A673 (cell line): ENCODE measurements around the gene CEBPA. TPM values are rescaled to one million over a fixed set of nuclear protein-coding genes. Genes with fewer than 3 reads are reported as not detected.

Experiments used
- BruUV-seq: library from RNA; stranded (reverse); fragments of 400-500 nt; replicated peaks from 2 replicates; lab custom pipeline; 2021; lab: Mats Ljungman, UMichigan
- CTCF ChIA-PET: fragments of 300-600 bp; sonication (Branson Sonifier 250); formaldehyde crosslinking; loops from one replicate; lab custom pipeline; 2022; ENCODE audit warnings: antibody characterized with exemption; lab: Charles Lee
- POLR2A ChIA-PET: fragments of 300-600 bp; sonication (Branson Sonifier 250); formaldehyde crosslinking; loops from one replicate; lab custom pipeline; 2022; ENCODE audit warnings: antibody characterized with exemption; ENCODE audit not compliant: low non-redundant PET; lab: Charles Lee
- DNase-seq: peaks from one replicate; pipeline ENCODE4 v3.0.0-alpha.2; 2015; ENCODE audit warnings: low spot score
- H3K27ac ChIP-seq: fragments of 200-600 bp; sonication (generic); 2 replicates; pipeline ENCODE4 v1.5.1; 2016; ENCODE audit warnings: mixed run types, low read depth, mild to moderate bottlenecking, mixed read lengths, antibody characterized with exemption, low read length; ENCODE audit not compliant: poor library complexity, severe bottlenecking
- H3K27me3 ChIP-seq: fragments of 200-600 bp; sonication (generic); replicated peaks from 2 replicates; pipeline ENCODE4 v1.6.1; 2017; ENCODE audit warnings: mixed run types, low read depth, mild to moderate bottlenecking, mixed read lengths, antibody characterized with exemption, low read length; ENCODE audit not compliant: insufficient read depth, poor library complexity
- H3K36me3 ChIP-seq: fragments of 200-600 bp; sonication (generic); 2 replicates; pipeline ENCODE4 v1.6.1; 2016; ENCODE audit warnings: mixed run types, mild to moderate bottlenecking, mixed read lengths, antibody characterized with exemption, low read length; ENCODE audit not compliant: insufficient read depth, poor library complexity, severe bottlenecking
- H3K4me1 ChIP-seq: fragments of 200-600 bp; sonication (generic); 2 replicates; pipeline ENCODE4 v1.6.1; 2017; ENCODE audit warnings: mixed run types, mild to moderate bottlenecking, mixed read lengths, antibody characterized with exemption, low read length; ENCODE audit not compliant: insufficient read depth, poor library complexity, severe bottlenecking
- H3K4me3 ChIP-seq: fragments of 200-600 bp; sonication (generic); 2 replicates; pipeline ENCODE4 v1.5.1; 2016; ENCODE audit warnings: low read depth, mixed run types, mild to moderate bottlenecking, mixed read lengths, low read length; ENCODE audit not compliant: poor library complexity, severe bottlenecking
- H3K9me3 ChIP-seq: fragments of 200-600 bp; sonication (generic); 2 replicates; pipeline ENCODE4 v1.6.1; 2016; ENCODE audit warnings: mixed run types, low read depth, mild to moderate bottlenecking, mixed read lengths, antibody characterized with exemption, low read length; ENCODE audit not compliant: poor library complexity, severe bottlenecking
- EZH2 ChIP-seq: fragments of 200-600 bp; sonication (generic); IDR thresholded peaks from 2 replicates; pipeline ENCODE4 v1.6.1; 2017; ENCODE audit warnings: borderline replicate concordance, low read depth, mild to moderate bottlenecking, mixed read lengths, antibody characterized with exemption, low read length; ENCODE audit not compliant: poor library complexity, severe bottlenecking
- intact Hi-C: fragments of 100-400 bp; cut with micrococcal nuclease; formaldehyde crosslinking; loops from one replicate; pipeline ENCODE4 v1.10.0; 2022; ENCODE audit not compliant: unreplicated experiment
- total RNA-seq: library from RNA; stranded (reverse); gene quantifications from 2 replicates; pipeline ENCODE4 v1.2.3, GENCODE V29; 2021
- TF ChIP-seq, protein P1 (sequence below): fragments of 300-800, 200-600 bp; sonication (generic); conservative IDR thresholded peaks from 2 replicates; pipeline ENCODE4 v1.5.1; 2017; ENCODE audit warnings: low read depth, mild to moderate bottlenecking, antibody characterized with exemption, low read length, moderate library complexity, mixed read lengths

CEBPA gene
- total RNA-seq, 1 experiment from 2014 or later = 1.4 TPM

DNA sequence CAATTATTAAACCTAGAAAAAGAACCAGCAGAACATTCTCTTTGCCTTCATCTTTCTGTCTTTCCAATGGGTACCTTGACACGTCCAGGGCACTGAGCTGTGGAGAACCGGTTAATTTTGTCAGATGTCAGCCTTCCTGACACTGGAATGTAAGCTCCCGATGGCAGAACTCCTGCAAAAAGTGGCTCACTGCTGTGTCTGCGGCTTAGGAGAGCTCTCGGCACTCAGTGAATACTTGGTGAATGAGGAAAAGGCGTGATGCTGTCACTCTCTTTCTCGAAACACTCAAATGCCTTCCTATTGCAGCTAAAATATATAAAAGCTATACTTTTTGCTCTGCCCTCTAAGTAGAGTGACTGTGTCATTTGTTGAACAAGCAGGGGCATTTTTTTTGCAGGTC lies 17.6 kb downstream of the CEBPA start:
- H3K27ac ChIP-seq = no peak overlapping the region
- DNase-seq = no peak
- H3K9me3 ChIP-seq = no peaks in the 10 kb centered on the region
- no peaks in the 10 kb centered on the region for H3K36me3 ChIP-seq
- TF ChIP-seq EZH2 = no peak
- TF ChIP-seq, protein P1, sequence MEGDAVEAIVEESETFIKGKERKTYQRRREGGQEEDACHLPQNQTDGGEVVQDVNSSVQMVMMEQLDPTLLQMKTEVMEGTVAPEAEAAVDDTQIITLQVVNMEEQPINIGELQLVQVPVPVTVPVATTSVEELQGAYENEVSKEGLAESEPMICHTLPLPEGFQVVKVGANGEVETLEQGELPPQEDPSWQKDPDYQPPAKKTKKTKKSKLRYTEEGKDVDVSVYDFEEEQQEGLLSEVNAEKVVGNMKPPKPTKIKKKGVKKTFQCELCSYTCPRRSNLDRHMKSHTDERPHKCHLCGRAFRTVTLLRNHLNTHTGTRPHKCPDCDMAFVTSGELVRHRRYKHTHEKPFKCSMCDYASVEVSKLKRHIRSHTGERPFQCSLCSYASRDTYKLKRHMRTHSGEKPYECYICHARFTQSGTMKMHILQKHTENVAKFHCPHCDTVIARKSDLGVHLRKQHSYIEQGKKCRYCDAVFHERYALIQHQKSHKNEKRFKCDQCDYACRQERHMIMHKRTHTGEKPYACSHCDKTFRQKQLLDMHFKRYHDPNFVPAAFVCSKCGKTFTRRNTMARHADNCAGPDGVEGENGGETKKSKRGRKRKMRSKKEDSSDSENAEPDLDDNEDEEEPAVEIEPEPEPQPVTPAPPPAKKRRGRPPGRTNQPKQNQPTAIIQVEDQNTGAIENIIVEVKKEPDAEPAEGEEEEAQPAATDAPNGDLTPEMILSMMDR = no peak
- H3K4me1 ChIP-seq = no peaks in the 10 kb centered on the region
- H3K27me3 ChIP-seq = no peaks in the 10 kb centered on the region
- POLR2A ChIA-PET = no interaction called here
- CTCF ChIA-PET = no interaction called here
- intact Hi-C loops = no loop called here
- H3K4me3 ChIP-seq = no peak overlapping the region
- BruUV-seq = no TSS peak

DNA sequence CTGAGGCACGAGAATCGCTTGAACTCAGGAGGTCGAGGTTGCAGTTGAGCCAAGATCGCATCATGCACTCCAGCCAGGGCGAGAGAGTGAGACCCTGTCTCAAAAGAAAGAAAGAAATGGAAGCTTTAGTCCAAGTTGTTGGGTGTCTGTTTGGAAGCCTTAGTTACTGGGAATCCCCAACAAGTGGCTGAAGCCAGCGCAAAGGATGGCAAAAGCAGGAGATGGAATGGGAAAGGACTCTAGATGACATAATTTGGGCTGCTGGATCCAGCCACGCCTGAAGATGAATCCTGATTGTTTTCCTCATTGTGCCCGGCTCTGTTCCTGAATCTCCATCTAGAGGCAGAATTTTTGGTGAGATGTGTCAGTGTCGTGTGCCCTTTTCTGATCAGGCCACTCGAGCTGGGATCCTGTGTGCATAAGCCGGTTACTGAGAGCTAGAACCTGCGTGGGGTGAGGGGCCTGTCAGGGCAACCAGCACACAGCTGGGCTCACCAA lies 18.1 kb downstream of the CEBPA start:
- no peak for TF ChIP-seq EZH2
- intact Hi-C loops = no loop called here
- Histone ChIP-seq H3K4me1 (no peaks in the 10 kb centered on the region), H3K27ac (no peak overlapping the region), H3K27me3 (no peaks in the 10 kb centered on the region), H3K36me3 (no peaks in the 10 kb centered on the region), H3K9me3 (no peaks in the 10 kb centered on the region), H3K4me3 (no peak overlapping the region)
- DNase-seq = no peak
- ChIA-PET CTCF (no interaction called here), POLR2A (no interaction called here)
- BruUV-seq = no TSS peak

DNA sequence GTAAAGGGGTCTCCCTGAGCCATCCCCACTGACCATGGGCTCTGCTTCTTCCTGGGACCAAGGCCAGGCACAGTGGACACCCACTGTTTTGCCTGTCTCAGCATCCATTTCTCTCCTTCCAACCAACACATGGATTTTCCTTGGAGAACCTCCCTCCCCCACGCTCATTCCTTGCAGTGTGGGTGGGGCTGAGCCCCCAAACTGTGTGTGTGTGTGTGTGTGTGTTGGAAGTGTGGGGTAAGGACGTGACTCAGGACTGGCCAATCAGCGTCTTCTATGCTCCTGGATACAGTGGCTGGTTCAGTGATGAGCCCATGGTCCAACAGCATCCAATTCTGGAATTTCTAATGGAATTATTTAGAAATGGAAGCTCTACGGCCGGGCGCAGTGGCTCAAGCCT lies 18.7 kb downstream of the CEBPA start:
- Histone ChIP-seq H3K4me3 (no peak overlapping the region), H3K4me1 (no peaks in the 10 kb centered on the region), H3K27ac (no peak overlapping the region), H3K36me3 (no peaks in the 10 kb centered on the region), H3K27me3 (no peaks in the 10 kb centered on the region), H3K9me3 (no peaks in the 10 kb centered on the region)
- intact Hi-C loops = no loop called here
- ChIA-PET POLR2A (no interaction called here), CTCF (no interaction called here)
- no peak for DNase-seq
- TF ChIP-seq, protein P1 = no peak
- TF ChIP-seq EZH2 = no peak
- BruUV-seq = no TSS peak

DNA sequence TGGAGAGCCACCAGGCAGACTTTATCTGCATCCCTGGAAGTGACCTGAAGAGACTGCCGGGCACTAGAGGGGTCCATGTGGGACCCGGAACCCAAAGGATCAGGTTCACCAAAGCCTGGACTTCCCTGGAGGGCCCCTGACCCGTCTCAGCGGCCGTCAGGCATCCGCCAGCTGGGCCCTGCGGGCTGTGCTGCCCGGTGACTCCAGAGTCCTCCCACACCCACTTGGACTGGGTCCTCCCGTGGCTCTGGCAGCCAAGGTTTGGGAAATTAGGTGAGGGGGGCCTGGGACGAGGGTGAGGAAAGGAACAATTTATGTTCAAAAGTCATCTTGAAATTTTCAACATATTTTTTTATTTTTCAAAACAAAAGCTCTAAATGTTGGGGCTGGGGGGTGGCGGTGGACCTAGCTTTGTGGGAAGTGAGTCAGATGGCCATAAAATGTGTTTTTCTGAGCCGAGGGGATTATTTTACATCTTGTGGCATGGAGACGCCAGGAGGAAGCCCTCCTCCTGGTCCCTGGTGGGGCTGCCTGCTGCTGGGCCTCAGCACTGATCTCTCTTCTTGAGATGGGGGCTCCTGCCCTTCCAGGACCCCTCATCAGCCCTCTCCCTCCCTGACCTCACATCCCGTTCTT lies 20.2 kb downstream of the CEBPA start:
- intact Hi-C loops = no loop called here
- Histone ChIP-seq H3K27ac (no peak overlapping the region), H3K4me3 (no peak overlapping the region), H3K9me3 (no peaks in the 10 kb centered on the region), H3K4me1 (no peaks in the 10 kb centered on the region), H3K27me3 (no peaks in the 10 kb centered on the region), H3K36me3 (no peaks in the 10 kb centered on the region)
- BruUV-seq = no TSS peak
- POLR2A ChIA-PET = no interaction called here
- CTCF ChIA-PET = no interaction called here
- no peak for DNase-seq
- TF ChIP-seq, protein P1 = no peak
- TF ChIP-seq EZH2 = no peak
